DND-41 (cell line): ENCODE results near the gene DNAJA3.

Experiments used
- ATAC-seq: fragments of 200-7000 bp; cut with Tn5 transposase; 3 replicates; pipeline ENCODE4 v1.9.1; 2021; ENCODE audit warnings: low read depth; ENCODE audit not compliant: insufficient read depth
- DNase-seq: peaks from one replicate; pipeline ENCODE4 v3.0.0-alpha.2; 2020
- H2AFZ ChIP-seq: 2 replicates; pipeline ENCODE4 v1.6.0; 2012; ENCODE audit warnings: low read depth, low read length
- H3K27ac ChIP-seq: 2 replicates; pipeline ENCODE4 v1.5.1; 2012; ENCODE audit warnings: low read length, inconsistent platforms
- H3K27me3 ChIP-seq: fragments of 200-600 bp; sonication (generic); 2 replicates; pipeline ENCODE4 v1.6.0; 2012; ENCODE audit warnings: low read length, mild to moderate bottlenecking, inconsistent platforms; ENCODE audit not compliant: insufficient read depth, poor library complexity
- H3K36me3 ChIP-seq: 2 replicates; pipeline ENCODE4 v1.5.1; 2012; ENCODE audit warnings: low read length, inconsistent platforms; ENCODE audit not compliant: insufficient read depth
- H3K4me1 ChIP-seq: 2 replicates; pipeline ENCODE4 v1.5.1; 2012; ENCODE audit warnings: mild to moderate bottlenecking, low read length; ENCODE audit not compliant: insufficient read depth
- H3K4me2 ChIP-seq: 2 replicates; pipeline ENCODE4 v1.6.0; 2012; ENCODE audit warnings: mild to moderate bottlenecking, moderate library complexity, low read length, inconsistent platforms; ENCODE audit not compliant: insufficient read depth
- H3K4me3 ChIP-seq, 2 experiments: fragments of 200-600 bp in 1 of 2; shearing (Covaris generic) in 1 of 2; 2 replicates each; pipeline ENCODE4 v1.5.1; 2012 to 2016; ENCODE audit warnings: inconsistent platforms in 2 of 2, low read length in 2 of 2, mild to moderate bottlenecking in 2 of 2, low read depth in 1 of 2, moderate library complexity in 1 of 2
- H3K79me2 ChIP-seq: 2 replicates; pipeline ENCODE4 v1.6.0; 2012; ENCODE audit warnings: low read length, inconsistent platforms; ENCODE audit not compliant: insufficient read depth
- H3K9ac ChIP-seq: 2 replicates; pipeline ENCODE4 v1.6.0; 2012; ENCODE audit warnings: low read depth, mild to moderate bottlenecking, inconsistent platforms, low read length, moderate library complexity
- H3K9me3 ChIP-seq: 2 replicates; pipeline ENCODE4 v1.5.1; 2012; ENCODE audit warnings: low read length, moderate library complexity, mild to moderate bottlenecking, inconsistent platforms; ENCODE audit not compliant: insufficient read depth, severe bottlenecking
- H4K20me1 ChIP-seq: 2 replicates; pipeline ENCODE4 v1.6.0; 2012; ENCODE audit warnings: low read length; ENCODE audit not compliant: insufficient read depth
- CTCF ChIP-seq: IDR thresholded peaks from 2 replicates; pipeline ENCODE4 v1.5.1; 2012; ENCODE audit warnings: borderline replicate concordance, low read length, moderate library complexity, mild to moderate bottlenecking; ENCODE audit not compliant: poor library complexity, severe bottlenecking; ENCODE audit errors: extremely low read depth
- EZH2 ChIP-seq: IDR thresholded peaks from 3 replicates; pipeline ENCODE4 v1.6.1; 2012; ENCODE audit warnings: borderline replicate concordance, low read depth, mild to moderate bottlenecking, moderate library complexity, low read length, inconsistent platforms; ENCODE audit not compliant: severe bottlenecking

Gene DNAJA3

GRCh38 chr16:4474192-4474961 lies 48.7 kb downstream of the DNAJA3 start, which contains the start of gene NMRAL1:
Gene NMRAL1 (minus strand): TSS chr16:4474625. CDS start chr16:4474132, 493 bp downstream.
- H3K27me3 ChIP-seq: no peaks in the 10 kb centered on the region
- H4K20me1 ChIP-seq: peaks cover 3% of the 10 kb centered on the region; the same call in 1 of the 2 replicates
- peak within 1 kb of the TSS; percentile 89 for H3K27ac ChIP-seq
- TF ChIP-seq EZH2 (no peak), CTCF (peak; percentile 29)
- DNase-seq (peak; percentile 98), ATAC-seq (peak; percentile 86)
- H3K4me1 ChIP-seq: peaks cover 53% of the 10 kb centered on the region
- peak within 1 kb of the TSS; percentile 94 for H3K4me2 ChIP-seq
- H3K9me3 ChIP-seq: no peaks in the 10 kb centered on the region
- H3K9ac ChIP-seq: peak within 1 kb of the TSS; percentile 93
- H3K79me2 ChIP-seq: peaks cover 69% of the 10 kb centered on the region
- peaks cover 8% of the 10 kb centered on the region for H3K36me3 ChIP-seq
- peak within 1 kb of the TSS; percentile 90 to 94 for H3K4me3 ChIP-seq
- peak within 1 kb of the TSS; percentile 89 for H2AFZ ChIP-seq

- Histone ChIP-seq H3K27ac (peak within 1 kb of the TSS; percentile 89), H3K9me3 (no peaks in the 10 kb centered on the region), H4K20me1 (peaks cover 3% of the 10 kb centered on the region; the same call in 1 of the 2 replicates), H3K4me1 (peaks cover 53% of the 10 kb centered on the region), H3K79me2 (peaks cover 77% of the 10 kb centered on the region), H3K9ac (peak within 1 kb of the TSS; percentile 93), H2AFZ (peak within 1 kb of the TSS; percentile 89), H3K36me3 (peaks cover 6% of the 10 kb centered on the region), H3K4me3 (peak within 1 kb of the TSS; percentile 90 to 94), H3K4me2 (peak within 1 kb of the TSS; percentile 94), H3K27me3 (no peaks in the 10 kb centered on the region)
- TF ChIP-seq EZH2 (no peak), CTCF (peak; percentile 63)
- DNase-seq (peak; percentile 95), ATAC-seq (peak; percentile 79)
These were observed 50.5 kb downstream of the DNAJA3 start, which contains the start of gene HMOX2 for GRCh38 chr16:4475880-4476788. Gene HMOX2 (plus strand): TSS chr16:4476398. CDS start chr16:4505525, 29,127 bp downstream.

GRCh38 chr16:4477966-4478365 lies 52.3 kb downstream of the DNAJA3 start:
- Histone ChIP-seq H3K27ac (no peak overlapping the region), H3K4me3 (peak overlapping the region in 1 of 2 experiments; percentile 19; a peak in 1 of 4 replicates), H3K4me1 (peaks cover 42% of the 10 kb centered on the region), H3K4me2 (peak overlapping the region; percentile 94; the same call in 1 of the 2 replicates), H3K9ac (peak overlapping the region; percentile 93; the same call in 1 of the 2 replicates), H3K36me3 (peaks cover 2% of the 10 kb centered on the region), H2AFZ (no peak overlapping the region), H3K79me2 (peaks cover 80% of the 10 kb centered on the region), H3K9me3 (no peaks in the 10 kb centered on the region), H3K27me3 (no peaks in the 10 kb centered on the region), H4K20me1 (peaks cover 3% of the 10 kb centered on the region; the same call in 1 of the 2 replicates)
- ATAC-seq (no peak), DNase-seq (no peak)
- peak; percentile 34 for TF ChIP-seq CTCF
- no peak for TF ChIP-seq EZH2
